Placental epithelial cell (primary cell): ENCODE data around the gene FEZF2. TPM values are rescaled to one million over a fixed set of nuclear protein-coding genes. Genes with fewer than 3 reads are reported as not detected.

Source experiments
- total RNA-seq: library from RNA; depleted of rRNA; stranded (reverse); fragments of >200 nt; gene quantifications from 2 replicates; pipeline ENCODE4 v1.2.3, GENCODE V29; 2012

FEZF2 gene
- not detected in 2 replicates for total RNA-seq

DNA sequence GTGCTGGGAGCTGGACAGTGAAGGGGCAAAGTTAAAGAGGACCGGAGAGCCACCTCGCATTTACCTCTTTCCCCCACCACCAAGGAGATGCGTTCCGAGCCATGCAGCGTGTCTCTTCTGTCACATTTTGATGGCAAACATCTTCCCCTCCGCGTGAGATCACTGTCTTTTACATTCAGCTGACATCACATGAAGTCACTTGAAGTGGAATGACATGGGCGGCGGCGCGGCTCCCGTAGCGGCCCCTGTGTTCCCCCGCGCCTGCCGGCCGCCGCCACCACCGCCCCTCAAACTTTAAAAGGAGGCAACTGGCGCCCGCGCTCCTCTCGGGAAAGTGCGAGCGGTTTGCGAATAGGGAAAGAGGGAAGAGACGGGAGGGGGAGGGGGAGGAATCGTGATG, at the start of gene FEZF2:
Gene FEZF2, minus strand, starts transcription at position 336 of the 400 bp plus-strand sequence. CDS start 682 bp downstream, outside the sequence.

